Gastroesophageal sphincter (tissue), 3 donors: Measurements from ENCODE around the gene PRAC1.

Experiments
- CTCF ChIP-seq, 4 experiments: fragments of 200-600 bp in 2 of 4; fragments of 450-650 bp in 2 of 4; sonication (generic) in 1 of 4; IDR thresholded peaks; one replicate each; pipeline ENCODE4 v1.5.1; 2017 to 2019; ENCODE audit warnings: antibody characterized with exemption in 4 of 4, mild to moderate bottlenecking in 2 of 4, moderate library complexity in 2 of 4
- EP300 ChIP-seq: sonication (generic); formaldehyde crosslinking; IDR thresholded peaks from one replicate; pipeline ENCODE4 v1.6.1; 2017; ENCODE audit warnings: antibody characterized with exemption, mild to moderate bottlenecking
- POLR2A ChIP-seq, 2 donors: fragments of 450-650 bp; IDR thresholded peaks; one replicate each; pipeline ENCODE4 v1.6.1; 2017; ENCODE audit warnings: antibody characterized with exemption in 2 of 2, mild to moderate bottlenecking in 2 of 2, moderate library complexity in 1 of 2
- POLR2AphosphoS5 ChIP-seq: sonication (generic); formaldehyde crosslinking; IDR thresholded peaks from one replicate; pipeline ENCODE4 v1.6.1; 2017; ENCODE audit warnings: antibody characterized with exemption

GRCh38 chr17:48731355-48731754 is 9.0 kb upstream of the PRAC1 start:
- TF ChIP-seq POLR2A (IDR thresholded peaks at IDR 0.05), result no peak
- TF ChIP-seq CTCF (IDR thresholded peaks at IDR 0.05), result no peak
- no peak for TF ChIP-seq POLR2AphosphoS5
- TF ChIP-seq EP300, result no peak
